VCaP (cell line): ENCODE data around the gene CD52.

ENCODE experiments used
- H3K27ac ChIP-seq: fragments of 450-650 bp; 2 replicates; pipeline ENCODE4 v1.5.1; 2017
- TF ChIP-seq, protein P1 (sequence below): fragments of 450-650 bp; conservative IDR thresholded peaks from 2 replicates; pipeline ENCODE4 v1.5.1; 2017; ENCODE audit warnings: mild to moderate bottlenecking, moderate library complexity

Gene CD52

DNA sequence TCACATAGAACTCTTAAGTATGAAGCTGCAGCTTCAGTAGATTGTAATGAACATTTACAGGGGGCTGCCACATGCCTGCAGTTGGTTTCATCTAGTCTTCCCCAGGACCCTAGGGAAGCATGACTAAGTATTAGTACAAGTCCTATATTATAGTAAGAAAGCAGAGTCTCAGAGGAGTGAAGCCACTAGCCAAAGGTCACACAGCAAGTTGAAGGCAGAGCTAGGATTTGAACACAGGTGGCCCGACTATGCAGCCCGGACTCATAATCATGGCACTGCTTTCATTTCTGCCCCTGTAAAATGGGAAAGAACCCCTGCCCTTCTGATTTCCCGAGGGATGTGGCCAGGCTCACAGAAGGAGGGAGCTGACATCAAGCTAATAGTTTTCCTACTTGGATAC, 44.6 kb downstream of the CD52 start:
- no peak overlapping the region for H3K27ac ChIP-seq
- TF ChIP-seq, protein P1, sequence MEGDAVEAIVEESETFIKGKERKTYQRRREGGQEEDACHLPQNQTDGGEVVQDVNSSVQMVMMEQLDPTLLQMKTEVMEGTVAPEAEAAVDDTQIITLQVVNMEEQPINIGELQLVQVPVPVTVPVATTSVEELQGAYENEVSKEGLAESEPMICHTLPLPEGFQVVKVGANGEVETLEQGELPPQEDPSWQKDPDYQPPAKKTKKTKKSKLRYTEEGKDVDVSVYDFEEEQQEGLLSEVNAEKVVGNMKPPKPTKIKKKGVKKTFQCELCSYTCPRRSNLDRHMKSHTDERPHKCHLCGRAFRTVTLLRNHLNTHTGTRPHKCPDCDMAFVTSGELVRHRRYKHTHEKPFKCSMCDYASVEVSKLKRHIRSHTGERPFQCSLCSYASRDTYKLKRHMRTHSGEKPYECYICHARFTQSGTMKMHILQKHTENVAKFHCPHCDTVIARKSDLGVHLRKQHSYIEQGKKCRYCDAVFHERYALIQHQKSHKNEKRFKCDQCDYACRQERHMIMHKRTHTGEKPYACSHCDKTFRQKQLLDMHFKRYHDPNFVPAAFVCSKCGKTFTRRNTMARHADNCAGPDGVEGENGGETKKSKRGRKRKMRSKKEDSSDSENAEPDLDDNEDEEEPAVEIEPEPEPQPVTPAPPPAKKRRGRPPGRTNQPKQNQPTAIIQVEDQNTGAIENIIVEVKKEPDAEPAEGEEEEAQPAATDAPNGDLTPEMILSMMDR, result no peak

DNA sequence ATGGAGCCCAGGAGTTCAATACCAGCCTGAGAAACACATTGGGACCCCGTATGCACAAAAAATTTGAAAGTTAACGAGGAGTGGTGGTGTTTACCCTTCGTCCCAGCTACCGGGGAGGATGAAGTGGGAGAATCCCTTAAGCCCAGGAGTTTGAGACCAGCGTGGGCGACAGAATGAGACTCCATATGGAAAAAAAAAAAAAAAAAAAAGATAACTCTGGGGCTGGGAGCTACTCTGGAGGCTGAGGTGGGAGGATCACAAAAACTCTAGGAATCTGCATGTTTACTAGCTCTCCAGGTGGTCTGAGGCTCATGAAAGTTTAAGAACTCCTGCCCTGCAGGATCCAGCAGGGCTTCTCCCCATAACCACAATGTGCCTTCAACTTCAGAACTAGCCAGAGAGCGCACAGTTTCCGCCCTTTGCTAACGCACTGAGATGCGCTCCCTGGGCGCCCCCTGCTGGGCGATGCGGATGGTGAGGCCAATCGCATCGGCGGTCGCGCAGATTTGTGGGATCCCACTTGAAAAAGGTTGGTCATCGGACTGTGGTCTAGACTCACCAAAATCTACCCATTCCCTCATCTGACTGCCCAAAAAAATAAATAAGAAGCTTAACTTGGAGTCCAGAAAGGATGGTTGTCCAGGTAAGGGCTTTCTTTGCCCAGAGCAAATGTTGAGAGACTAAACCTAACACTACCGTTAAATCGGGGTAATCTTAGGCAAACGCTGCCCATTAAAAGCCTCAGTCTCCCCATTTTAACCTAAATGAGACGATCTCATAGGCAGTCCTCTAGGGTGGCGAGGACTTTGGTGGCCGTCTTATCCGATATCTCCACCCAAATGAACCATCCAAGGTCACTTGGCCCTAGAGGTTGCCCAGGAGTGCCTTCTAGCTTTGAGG, 46.0 kb downstream of the CD52 start:
- no peak overlapping the region for H3K27ac ChIP-seq
- TF ChIP-seq, protein P1, result peak; percentile 91

DNA sequence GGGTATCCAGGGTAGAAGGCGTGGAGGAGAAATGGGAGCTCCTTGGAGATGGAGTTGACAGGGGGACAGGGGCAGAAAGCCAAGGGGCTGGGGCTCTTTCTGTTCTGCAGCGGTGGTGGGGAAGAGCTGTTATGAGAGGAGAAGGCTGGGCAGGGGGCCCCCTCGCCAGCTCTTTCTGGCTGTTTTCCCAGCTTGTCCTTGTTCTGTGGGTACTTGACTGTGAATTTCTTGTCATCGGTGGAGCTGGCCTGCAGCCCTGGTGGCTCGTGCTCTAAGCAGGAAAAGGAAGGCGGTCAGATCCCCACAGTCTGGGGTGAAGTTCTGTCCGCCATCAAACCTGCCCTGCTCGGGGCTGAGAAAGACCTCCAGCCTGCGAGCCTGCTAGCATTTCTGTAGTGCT, 47.2 kb downstream of the CD52 start:
- no peak overlapping the region for H3K27ac ChIP-seq
- TF ChIP-seq, protein P1, result no peak

DNA sequence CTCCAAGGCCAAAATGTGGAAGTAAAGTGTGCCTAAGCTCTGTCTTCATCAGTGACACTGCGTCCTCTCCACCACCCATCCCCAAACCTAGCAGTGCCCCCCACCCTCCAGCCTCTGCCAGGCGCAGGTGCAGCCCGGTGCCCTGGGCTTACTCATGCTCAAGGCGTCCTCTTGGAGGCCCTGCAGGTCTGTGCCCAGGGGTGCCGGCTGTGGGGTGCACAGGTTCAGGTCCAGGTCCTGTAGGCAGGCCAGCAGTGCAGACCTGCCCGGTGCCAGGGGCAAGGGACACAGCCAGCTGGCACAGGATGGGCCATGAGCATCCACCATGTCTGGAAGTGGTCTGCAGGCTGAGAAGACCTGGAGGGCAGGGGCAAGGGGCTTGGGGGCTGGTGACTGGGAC, 49.7 kb downstream of the CD52 start:
- H3K27ac ChIP-seq, result no peak overlapping the region
- TF ChIP-seq, protein P1, result no peak

DNA sequence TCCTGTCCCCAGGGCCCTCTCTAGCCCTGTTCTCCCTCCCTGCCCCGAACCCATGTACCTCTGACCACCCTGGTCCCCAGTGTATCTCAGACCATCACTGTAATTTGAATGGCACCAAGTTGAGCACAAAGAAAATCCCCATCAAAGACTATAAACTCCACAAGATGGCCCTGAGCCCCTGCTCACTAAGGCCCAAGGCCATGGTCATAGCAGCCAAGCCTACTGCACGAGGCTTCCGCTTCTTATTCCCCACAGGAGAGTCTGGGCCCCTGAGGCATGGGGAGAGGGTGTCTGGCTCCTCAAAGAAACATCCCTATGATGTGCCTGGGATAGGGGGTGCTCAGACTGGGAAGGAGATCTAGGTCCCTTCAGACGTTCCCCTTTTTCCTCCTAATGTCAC, 50.2 kb downstream of the CD52 start:
- H3K27ac ChIP-seq, result no peak overlapping the region
- TF ChIP-seq, protein P1, result no peak

DNA sequence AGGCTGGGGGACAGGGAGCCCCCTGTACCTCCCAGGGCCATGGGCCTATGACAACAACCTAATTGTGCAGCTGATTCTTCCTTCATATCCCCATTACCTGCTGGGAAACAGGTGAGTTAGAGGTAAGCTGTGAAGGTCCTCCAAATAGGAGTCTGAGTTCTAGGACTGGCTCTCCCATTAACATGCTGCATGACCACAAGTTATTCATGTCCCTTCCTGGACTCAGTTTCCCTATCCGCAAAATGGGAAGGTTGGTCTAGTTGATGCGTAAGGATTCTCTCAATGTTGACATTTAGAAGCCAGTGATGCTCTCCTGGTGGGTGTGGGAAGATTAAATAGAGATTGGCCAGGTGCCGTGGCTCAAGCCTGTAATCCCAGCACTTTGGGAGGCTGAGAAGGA, 50.7 kb downstream of the CD52 start:
- H3K27ac ChIP-seq, result no peak overlapping the region
- TF ChIP-seq, protein P1, result no peak
